Measurements from ENCODE around the gene RTN4RL1. TPM values are rescaled to one million over a fixed set of nuclear protein-coding genes. Genes with fewer than 3 reads are reported as not detected.
A peak's percentile ranks its signal among the peaks of the same experiment; 100 is the strongest.

Gene RTN4RL1
- total RNA-seq, 2 donors from 2014 or later: 18.2 to 19.6 TPM

DNA sequence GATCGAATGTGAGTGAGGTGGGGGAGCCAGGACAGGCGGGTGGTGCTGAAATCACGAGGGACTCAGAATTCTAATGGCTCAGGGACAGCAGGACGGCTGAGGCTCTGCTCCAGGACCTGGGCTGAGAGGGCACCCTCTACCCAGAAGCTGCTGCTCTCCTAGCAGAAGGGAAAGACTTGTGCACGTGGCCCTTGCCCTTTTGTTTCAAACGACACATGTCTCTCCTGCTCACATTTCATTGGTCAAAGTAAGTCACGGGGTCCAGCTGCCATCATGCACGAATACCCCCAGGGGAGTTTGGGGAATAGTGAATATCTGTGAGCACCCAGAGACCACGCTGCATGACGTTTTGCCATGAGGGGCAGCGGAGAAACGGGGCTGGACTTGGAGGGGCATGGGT, 73.2 kb downstream of the RTN4RL1 start:
- no peak overlapping the region for H3K27ac Mint-ChIP-seq
- WGBS, 2 experiments (ENCODE audit: insufficient coverage in 1 of 2, insufficient read length in 1 of 2): 86 to 87% methylated on average over 4 to 12 of the region's 12 CpGs
- peaks cover 40% of the 10 kb centered on the region for H3K27me3 Mint-ChIP-seq (ENCODE audit: insufficient read depth)
- Histone ChIP-seq H3K9ac (ENCODE audit: extremely low read depth, low read length, poor library complexity, severe bottlenecking) (no peak overlapping the region), H3K4me1 (ENCODE audit: control insufficient read depth, insufficient read depth, low read length) (peaks cover 10% of the 10 kb centered on the region), H3K27ac (ENCODE audit: low read depth, low read length) (no peak overlapping the region), H3K27me3 (ENCODE audit: control insufficient read depth, insufficient read depth, low read length, poor library complexity, severe bottlenecking) (no peaks in the 10 kb centered on the region), H3K4me3 (ENCODE audit: low read length) (no peak overlapping the region), H3K36me3 (ENCODE audit: control insufficient read depth, insufficient read depth, low read length) (peaks cover 3% of the 10 kb centered on the region), H3K9me3 (ENCODE audit: control insufficient read depth, low read length) (no peaks in the 10 kb centered on the region)
- DNase-seq: peak; percentile 58
- H3K4me3 Mint-ChIP-seq: no peak overlapping the region
- TF ChIP-seq, protein P1, sequence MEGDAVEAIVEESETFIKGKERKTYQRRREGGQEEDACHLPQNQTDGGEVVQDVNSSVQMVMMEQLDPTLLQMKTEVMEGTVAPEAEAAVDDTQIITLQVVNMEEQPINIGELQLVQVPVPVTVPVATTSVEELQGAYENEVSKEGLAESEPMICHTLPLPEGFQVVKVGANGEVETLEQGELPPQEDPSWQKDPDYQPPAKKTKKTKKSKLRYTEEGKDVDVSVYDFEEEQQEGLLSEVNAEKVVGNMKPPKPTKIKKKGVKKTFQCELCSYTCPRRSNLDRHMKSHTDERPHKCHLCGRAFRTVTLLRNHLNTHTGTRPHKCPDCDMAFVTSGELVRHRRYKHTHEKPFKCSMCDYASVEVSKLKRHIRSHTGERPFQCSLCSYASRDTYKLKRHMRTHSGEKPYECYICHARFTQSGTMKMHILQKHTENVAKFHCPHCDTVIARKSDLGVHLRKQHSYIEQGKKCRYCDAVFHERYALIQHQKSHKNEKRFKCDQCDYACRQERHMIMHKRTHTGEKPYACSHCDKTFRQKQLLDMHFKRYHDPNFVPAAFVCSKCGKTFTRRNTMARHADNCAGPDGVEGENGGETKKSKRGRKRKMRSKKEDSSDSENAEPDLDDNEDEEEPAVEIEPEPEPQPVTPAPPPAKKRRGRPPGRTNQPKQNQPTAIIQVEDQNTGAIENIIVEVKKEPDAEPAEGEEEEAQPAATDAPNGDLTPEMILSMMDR (conservative IDR thresholded peaks at IDR 0.05): no peak
- H3K4me1 Mint-ChIP-seq: peaks cover 28% of the 10 kb centered on the region
- H3K9me3 Mint-ChIP-seq: peaks cover 2% of the 10 kb centered on the region
- peaks cover 16% of the 10 kb centered on the region for H3K36me3 Mint-ChIP-seq (ENCODE audit: low read depth)

DNA sequence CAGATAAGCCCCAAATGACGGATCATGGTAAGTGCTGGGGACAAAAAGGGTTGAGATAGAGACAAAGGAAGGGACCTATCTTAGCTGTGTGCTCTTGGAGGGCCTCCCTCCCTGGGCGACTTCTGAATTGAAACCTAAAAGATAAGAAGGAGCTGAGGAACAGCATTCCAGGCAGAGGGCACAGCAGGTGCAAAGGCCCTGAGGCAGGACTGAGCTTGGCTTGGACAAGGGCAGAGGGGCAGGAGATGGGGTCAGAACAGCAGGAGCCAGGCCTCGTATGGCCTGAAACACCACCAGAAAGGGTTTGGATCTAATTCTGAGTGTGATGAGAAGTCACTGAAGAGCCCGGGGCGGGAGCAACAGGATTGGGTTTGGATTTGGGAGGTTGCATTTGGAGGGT, 75.4 kb downstream of the RTN4RL1 start:
- H3K4me3 ChIP-seq (ENCODE audit: low read length): no peak overlapping the region
- Mint-ChIP-seq H3K27ac (no peak overlapping the region), H3K9me3 (peaks cover 2% of the 10 kb centered on the region), H3K27me3 (ENCODE audit: insufficient read depth) (peaks cover 33% of the 10 kb centered on the region), H3K4me3 (no peak overlapping the region), H3K36me3 (ENCODE audit: low read depth) (peaks cover 16% of the 10 kb centered on the region), H3K4me1 (peaks cover 27% of the 10 kb centered on the region)
- no peaks in the 10 kb centered on the region for H3K9me3 ChIP-seq (ENCODE audit: control insufficient read depth, low read length)
- peaks cover 10% of the 10 kb centered on the region for H3K4me1 ChIP-seq (ENCODE audit: control insufficient read depth, insufficient read depth, low read length)
- H3K9ac ChIP-seq (ENCODE audit: extremely low read depth, low read length, poor library complexity, severe bottlenecking): no peak overlapping the region
- TF ChIP-seq, protein P1 (conservative IDR thresholded peaks at IDR 0.05): no peak
- 73 to 75% methylated on average over 4 to 5 of the region's 5 CpGs for WGBS, 2 experiments (ENCODE audit: insufficient coverage in 1 of 2, insufficient read length in 1 of 2)
- peaks cover 7% of the 10 kb centered on the region for H3K36me3 ChIP-seq (ENCODE audit: control insufficient read depth, insufficient read depth, low read length)
- DNase-seq: peak; percentile 37
- no peak overlapping the region for H3K27ac ChIP-seq (ENCODE audit: low read depth, low read length)
- no peaks in the 10 kb centered on the region for H3K27me3 ChIP-seq (ENCODE audit: control insufficient read depth, insufficient read depth, low read length, poor library complexity, severe bottlenecking)

DNA sequence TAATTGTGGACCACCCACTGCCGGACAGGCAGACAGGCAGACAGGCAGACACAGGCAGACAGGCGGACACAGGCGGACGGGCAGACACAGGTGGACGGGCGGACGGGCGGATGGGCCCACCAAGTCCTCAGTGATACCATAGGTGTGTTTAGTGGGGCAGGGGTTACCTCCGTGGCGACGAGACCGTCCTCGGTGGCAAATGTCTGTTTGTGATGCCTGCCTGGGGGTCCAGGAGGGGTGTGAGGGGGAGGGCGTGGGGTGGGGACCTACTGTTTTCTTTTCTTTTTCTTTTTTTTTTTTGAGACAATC, 76.7 kb downstream of the RTN4RL1 start:
- WGBS, 2 experiments (ENCODE audit: insufficient coverage in 1 of 2, insufficient read length in 1 of 2): 94% methylated on average over 7 to 14 of the region's 14 CpGs
- H3K27me3 ChIP-seq (ENCODE audit: control insufficient read depth, insufficient read depth, low read length, poor library complexity, severe bottlenecking): no peaks in the 10 kb centered on the region
- H3K36me3 Mint-ChIP-seq (ENCODE audit: low read depth): peaks cover 14% of the 10 kb centered on the region

More for the DNA sequence above, 76.7 kb downstream of the RTN4RL1 start:
- DNase-seq: no peak
- Mint-ChIP-seq H3K9me3 (peaks cover 2% of the 10 kb centered on the region), H3K27me3 (ENCODE audit: insufficient read depth) (peaks cover 22% of the 10 kb centered on the region), H3K27ac (peak overlapping the region; percentile 68), H3K4me3 (no peak overlapping the region), H3K4me1 (peaks cover 27% of the 10 kb centered on the region)
- Histone ChIP-seq H3K36me3 (ENCODE audit: control insufficient read depth, insufficient read depth, low read length) (peaks cover 7% of the 10 kb centered on the region), H3K4me3 (ENCODE audit: low read length) (no peak overlapping the region), H3K9me3 (ENCODE audit: control insufficient read depth, low read length) (no peaks in the 10 kb centered on the region), H3K4me1 (ENCODE audit: control insufficient read depth, insufficient read depth, low read length) (peaks cover 10% of the 10 kb centered on the region), H3K9ac (ENCODE audit: extremely low read depth, low read length, poor library complexity, severe bottlenecking) (no peak overlapping the region), H3K27ac (ENCODE audit: low read depth, low read length) (no peak overlapping the region)
- TF ChIP-seq, protein P1 (conservative IDR thresholded peaks at IDR 0.05): no peak

Measured in endodermal cell (in vitro differentiated cells).